GM19468 (cell line): ENCODE data around the gene SEPTIN14.
"Not testable (repeated sequence)": the region's sequence is repeated elsewhere in the genome, so short reads cannot be mapped to it uniquely, and the experiment has no call there.

ENCODE experiments used
- ATAC-seq: cut with Tn5 transposase; IDR thresholded peaks from one replicate; pipeline ENCODE4 v1.9.1; 2021; ENCODE audit warnings: mild to moderate bottlenecking, moderate library complexity, moderate number of reproducible peaks; ENCODE audit not compliant: unreplicated experiment; ENCODE audit errors: extremely low read depth

The SEPTIN14 gene

GRCh38 chr7:55862652-55863051 lies at the start of gene SEPTIN14:
TSS of gene SEPTIN14 (minus strand) at chr7:55862752. CDS start at chr7:55861996, 756 bp downstream.
- not testable (repeated sequence) for ATAC-seq

- ATAC-seq: peak; percentile 80
Observed at GRCh38 chr7:55903985-55904759, 41.6 kb upstream of the SEPTIN14 start.

- not testable (repeated sequence) for ATAC-seq
Observed at GRCh38 chr7:55901059-55901458, 38.5 kb upstream of the SEPTIN14 start.

- no peak for ATAC-seq
Observed at GRCh38 chr7:55898287-55898686, 35.7 kb upstream of the SEPTIN14 start.

- no peak for ATAC-seq
Observed at GRCh38 chr7:55895021-55895420, 32.5 kb upstream of the SEPTIN14 start.

- ATAC-seq: no peak
Observed at GRCh38 chr7:55893940-55894339, 31.4 kb upstream of the SEPTIN14 start.

GRCh38 chr7:55888378-55888777 lies 25.8 kb upstream of the SEPTIN14 start:
- not testable (repeated sequence) for ATAC-seq

GRCh38 chr7:55887821-55888247 lies 25.3 kb upstream of the SEPTIN14 start:
- ATAC-seq: no peak

- no peak for ATAC-seq
Observed at GRCh38 chr7:55884321-55884720, 21.8 kb upstream of the SEPTIN14 start.

- no peak for ATAC-seq
Observed at GRCh38 chr7:55878691-55879090, 16.1 kb upstream of the SEPTIN14 start.

GRCh38 chr7:55877308-55877707 lies 14.8 kb upstream of the SEPTIN14 start:
- no peak for ATAC-seq

GRCh38 chr7:55873765-55874164 lies 11.2 kb upstream of the SEPTIN14 start:
- no peak for ATAC-seq

GRCh38 chr7:55871932-55872485 lies 9.5 kb upstream of the SEPTIN14 start:
- no peak for ATAC-seq

- ATAC-seq: not testable (repeated sequence)
Observed at GRCh38 chr7:55868989-55869388, 6.4 kb upstream of the SEPTIN14 start.

- not testable (repeated sequence) for ATAC-seq
Observed at GRCh38 chr7:55845164-55845563, 17.4 kb downstream of the SEPTIN14 start.

- ATAC-seq: no peak
Observed at GRCh38 chr7:55838595-55838994, 24.0 kb downstream of the SEPTIN14 start.

- ATAC-seq: no peak
Observed at GRCh38 chr7:55827577-55827976, 35.0 kb downstream of the SEPTIN14 start.

GRCh38 chr7:55818686-55819085 lies 43.9 kb downstream of the SEPTIN14 start:
- no peak for ATAC-seq

GRCh38 chr7:55797260-55797659 lies 65.3 kb downstream of the SEPTIN14 start:
- not testable (repeated sequence) for ATAC-seq

GRCh38 chr7:55794527-55794926 lies 68.0 kb downstream of the SEPTIN14 start:
- no peak for ATAC-seq

- ATAC-seq: no peak
Observed at GRCh38 chr7:55792048-55792447, 70.5 kb downstream of the SEPTIN14 start.

GRCh38 chr7:55787796-55788195 lies 74.8 kb downstream of the SEPTIN14 start:
- no peak for ATAC-seq
